DND-41 (cell line): Measurements from ENCODE around the gene LRRC72.

Experiments used
- EZH2 ChIP-seq: IDR thresholded peaks from 3 replicates; pipeline ENCODE4 v1.6.1; 2012; ENCODE audit warnings: borderline replicate concordance, low read depth, mild to moderate bottlenecking, moderate library complexity, low read length, inconsistent platforms; ENCODE audit not compliant: severe bottlenecking
- TF ChIP-seq, protein P1 (sequence below): IDR thresholded peaks from 2 replicates; pipeline ENCODE4 v1.5.1; 2012; ENCODE audit warnings: borderline replicate concordance, low read length, moderate library complexity, mild to moderate bottlenecking; ENCODE audit not compliant: poor library complexity, severe bottlenecking; ENCODE audit errors: extremely low read depth

DNA sequence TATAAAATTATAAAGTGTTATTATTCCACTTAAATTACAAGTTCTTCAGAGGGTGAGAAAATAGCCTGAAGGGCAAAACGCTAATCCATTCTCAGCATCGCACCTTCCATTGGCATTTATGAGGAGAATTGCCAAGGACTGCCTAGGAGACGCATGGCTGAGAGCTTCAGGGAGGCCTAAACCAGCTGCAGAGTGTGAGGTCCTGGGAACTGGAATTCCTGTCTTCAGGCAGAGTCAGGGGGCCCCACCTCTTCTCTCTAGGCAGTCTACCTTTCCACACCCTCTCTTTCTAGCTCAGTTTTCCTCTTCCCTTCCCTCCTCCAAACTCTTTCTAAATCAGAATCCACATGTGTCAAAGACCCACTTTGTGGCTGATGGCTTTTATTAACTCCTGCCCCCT, 35.3 kb downstream of the LRRC72 start:
- TF ChIP-seq, protein P1, sequence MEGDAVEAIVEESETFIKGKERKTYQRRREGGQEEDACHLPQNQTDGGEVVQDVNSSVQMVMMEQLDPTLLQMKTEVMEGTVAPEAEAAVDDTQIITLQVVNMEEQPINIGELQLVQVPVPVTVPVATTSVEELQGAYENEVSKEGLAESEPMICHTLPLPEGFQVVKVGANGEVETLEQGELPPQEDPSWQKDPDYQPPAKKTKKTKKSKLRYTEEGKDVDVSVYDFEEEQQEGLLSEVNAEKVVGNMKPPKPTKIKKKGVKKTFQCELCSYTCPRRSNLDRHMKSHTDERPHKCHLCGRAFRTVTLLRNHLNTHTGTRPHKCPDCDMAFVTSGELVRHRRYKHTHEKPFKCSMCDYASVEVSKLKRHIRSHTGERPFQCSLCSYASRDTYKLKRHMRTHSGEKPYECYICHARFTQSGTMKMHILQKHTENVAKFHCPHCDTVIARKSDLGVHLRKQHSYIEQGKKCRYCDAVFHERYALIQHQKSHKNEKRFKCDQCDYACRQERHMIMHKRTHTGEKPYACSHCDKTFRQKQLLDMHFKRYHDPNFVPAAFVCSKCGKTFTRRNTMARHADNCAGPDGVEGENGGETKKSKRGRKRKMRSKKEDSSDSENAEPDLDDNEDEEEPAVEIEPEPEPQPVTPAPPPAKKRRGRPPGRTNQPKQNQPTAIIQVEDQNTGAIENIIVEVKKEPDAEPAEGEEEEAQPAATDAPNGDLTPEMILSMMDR = no peak
- TF ChIP-seq EZH2 = no peak
